Caco-2 (cell line): ENCODE measurements around the gene CLEC2A. TPM values are rescaled to one million over a fixed set of nuclear protein-coding genes. Genes with fewer than 3 reads are reported as not detected.

ENCODE experiments used
- BruUV-seq: library from RNA; stranded (reverse); fragments of 400-500 nt; replicated peaks from 2 replicates; lab custom pipeline; 2021; lab: Mats Ljungman, UMichigan
- CTCF ChIA-PET: fragments of 300-600 bp; sonication (Branson Sonifier 250); formaldehyde crosslinking; loops from one replicate; lab custom pipeline; 2022; ENCODE audit warnings: antibody characterized with exemption; lab: Charles Lee
- POLR2A ChIA-PET: fragments of 300-600 bp; sonication (Branson Sonifier 250); formaldehyde crosslinking; loops from one replicate; lab custom pipeline; 2022; ENCODE audit warnings: antibody characterized with exemption; lab: Charles Lee
- DNase-seq, 2 experiments: peaks; one replicate each; pipeline versions ENCODE4 v3.0.0 to v3.0.0-alpha.2; 2020 to 2022
- H3K27me3 ChIP-seq: replicated peaks from 2 replicates; pipeline ENCODE4 v1.6.0; 2011; ENCODE audit warnings: low read length; ENCODE audit not compliant: control insufficient read depth, insufficient read depth
- H3K36me3 ChIP-seq: 2 replicates; pipeline ENCODE4 v1.5.1; 2011; ENCODE audit warnings: low read length; ENCODE audit not compliant: control insufficient read depth, insufficient read depth
- H3K4me1 ChIP-seq: fragments of 250-450 bp; sonication (Bioruptor Pico); 2 replicates; pipeline ENCODE4 v1.5.1; 2020; ENCODE audit warnings: mild to moderate bottlenecking
- H3K4me3 ChIP-seq: 2 replicates; pipeline ENCODE4 v1.5.1; 2011; ENCODE audit warnings: low read depth, mild to moderate bottlenecking, control low read depth, low read length
- H3K9me3 ChIP-seq: fragments of 250-450 bp; sonication (Bioruptor Pico); 2 replicates; pipeline ENCODE4 v1.5.1; 2020; ENCODE audit warnings: mild to moderate bottlenecking, moderate library complexity
- H3K27ac Mint-ChIP-seq: one replicate; pipeline ENCODE4 v1.8.0; 2022; ENCODE audit warnings: mixed read lengths; ENCODE audit not compliant: unreplicated experiment
- H3K27me3 Mint-ChIP-seq: one replicate; pipeline ENCODE4 v1.8.0; 2022; ENCODE audit warnings: mixed read lengths; ENCODE audit not compliant: insufficient read depth, unreplicated experiment
- H3K36me3 Mint-ChIP-seq: one replicate; pipeline ENCODE4 v1.8.0; 2022; ENCODE audit warnings: mild to moderate bottlenecking, mixed read lengths; ENCODE audit not compliant: insufficient read depth, unreplicated experiment
- H3K4me1 Mint-ChIP-seq: one replicate; pipeline ENCODE4 v1.8.0; 2022; ENCODE audit warnings: low read depth, mixed read lengths; ENCODE audit not compliant: unreplicated experiment
- H3K4me3 Mint-ChIP-seq: one replicate; pipeline ENCODE4 v1.8.0; 2022; ENCODE audit warnings: mild to moderate bottlenecking, moderate library complexity, mixed read lengths; ENCODE audit not compliant: unreplicated experiment
- H3K9me3 Mint-ChIP-seq: one replicate; pipeline ENCODE4 v1.8.0; 2022; ENCODE audit warnings: mixed read lengths; ENCODE audit not compliant: unreplicated experiment
- intact Hi-C: fragments of 100-400 bp; cut with micrococcal nuclease; formaldehyde crosslinking; loops from one replicate; pipeline ENCODE4 v1.10.0; 2022; ENCODE audit not compliant: unreplicated experiment
- total RNA-seq: library from RNA; stranded (reverse); gene quantifications from 2 replicates; pipeline ENCODE4 v1.2.3, GENCODE V29; 2022
- TF ChIP-seq, protein P1 (sequence below), 2 experiments: fragments of 200-600 bp in 1 of 2; IDR thresholded peaks; 1 replicate in 1 of 2; 2 replicates in 1 of 2; pipeline versions ENCODE4 v1.5.1 to v1.8.0; 2011 to 2022; ENCODE audit warnings: antibody characterized with exemption in 1 of 2, control low read depth in 1 of 2, inconsistent platforms in 1 of 2, low read depth in 1 of 2, low read length in 1 of 2, mild to moderate bottlenecking in 1 of 2, moderate library complexity in 1 of 2; ENCODE audit not compliant: insufficient read depth in 1 of 2, severe bottlenecking in 1 of 2, unreplicated experiment in 1 of 2

CLEC2A gene
- total RNA-seq, 1 experiment from 2014 or later, result not detected

DNA sequence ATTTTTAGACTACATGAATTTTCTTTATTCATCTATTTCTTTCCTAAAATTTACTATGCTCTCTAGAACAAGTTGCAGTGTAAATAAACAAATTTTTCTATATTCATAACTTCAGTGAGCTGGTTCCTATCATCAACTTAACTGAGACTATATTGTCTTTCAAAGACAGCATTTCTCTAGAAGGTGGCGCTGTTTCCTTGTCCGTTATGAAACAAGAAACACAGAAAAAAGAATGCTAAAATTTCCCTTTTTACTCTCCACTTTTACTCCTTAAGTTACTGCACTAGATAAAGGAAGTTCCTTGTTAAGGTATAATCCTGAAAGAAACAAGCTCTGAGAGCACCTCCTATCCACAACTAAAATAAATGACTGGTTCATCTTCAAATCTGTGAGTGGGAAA is 8.2 kb upstream of the CLEC2A start:
- Mint-ChIP-seq H3K9me3 (no peaks in the 10 kb centered on the region), H3K4me1 (no peaks in the 10 kb centered on the region), H3K4me3 (no peak overlapping the region), H3K27ac (no peak overlapping the region), H3K27me3 (peaks cover 27% of the 10 kb centered on the region), H3K36me3 (no peaks in the 10 kb centered on the region)
- H3K27me3 ChIP-seq, result no peaks in the 10 kb centered on the region
- H3K4me1 ChIP-seq, result no peaks in the 10 kb centered on the region
- BruUV-seq, result no TSS peak
- ChIA-PET POLR2A (no interaction called here), CTCF (no interaction called here)
- H3K4me3 ChIP-seq, result no peak overlapping the region
- TF ChIP-seq, protein P1, sequence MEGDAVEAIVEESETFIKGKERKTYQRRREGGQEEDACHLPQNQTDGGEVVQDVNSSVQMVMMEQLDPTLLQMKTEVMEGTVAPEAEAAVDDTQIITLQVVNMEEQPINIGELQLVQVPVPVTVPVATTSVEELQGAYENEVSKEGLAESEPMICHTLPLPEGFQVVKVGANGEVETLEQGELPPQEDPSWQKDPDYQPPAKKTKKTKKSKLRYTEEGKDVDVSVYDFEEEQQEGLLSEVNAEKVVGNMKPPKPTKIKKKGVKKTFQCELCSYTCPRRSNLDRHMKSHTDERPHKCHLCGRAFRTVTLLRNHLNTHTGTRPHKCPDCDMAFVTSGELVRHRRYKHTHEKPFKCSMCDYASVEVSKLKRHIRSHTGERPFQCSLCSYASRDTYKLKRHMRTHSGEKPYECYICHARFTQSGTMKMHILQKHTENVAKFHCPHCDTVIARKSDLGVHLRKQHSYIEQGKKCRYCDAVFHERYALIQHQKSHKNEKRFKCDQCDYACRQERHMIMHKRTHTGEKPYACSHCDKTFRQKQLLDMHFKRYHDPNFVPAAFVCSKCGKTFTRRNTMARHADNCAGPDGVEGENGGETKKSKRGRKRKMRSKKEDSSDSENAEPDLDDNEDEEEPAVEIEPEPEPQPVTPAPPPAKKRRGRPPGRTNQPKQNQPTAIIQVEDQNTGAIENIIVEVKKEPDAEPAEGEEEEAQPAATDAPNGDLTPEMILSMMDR (IDR thresholded peaks at IDR 0.05; ENCODE audit: insufficient read depth in 1 of 2, low read depth in 1 of 2, low read length in 1 of 2, severe bottlenecking in 1 of 2, unreplicated experiment in 1 of 2), result peak; percentile 28 to 42
- H3K36me3 ChIP-seq, result no peaks in the 10 kb centered on the region
- H3K9me3 ChIP-seq, result no peaks in the 10 kb centered on the region
- intact Hi-C loops, result no loop called here
- DNase-seq, result no peak

DNA sequence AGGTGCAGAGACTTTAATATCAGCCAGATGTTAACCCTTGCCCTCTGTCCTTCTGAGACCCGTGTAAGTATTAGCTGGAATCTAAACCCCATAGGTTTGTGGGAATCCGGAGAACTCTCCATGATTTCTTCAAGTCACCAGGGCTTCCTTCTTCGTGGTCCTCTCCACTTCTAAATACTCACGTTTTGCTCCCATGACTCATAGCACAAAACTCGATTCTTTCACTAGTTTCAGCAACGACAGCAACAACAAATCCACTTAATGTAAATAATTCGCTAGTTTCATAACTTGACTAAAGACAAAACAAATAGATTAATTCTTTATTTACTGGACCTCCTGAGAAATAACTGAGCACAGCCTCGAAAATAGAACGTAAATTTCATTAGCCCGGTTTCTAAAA is 4.4 kb upstream of the CLEC2A start:
- Mint-ChIP-seq H3K27me3 (peaks cover 27% of the 10 kb centered on the region), H3K36me3 (no peaks in the 10 kb centered on the region), H3K4me3 (no peak overlapping the region), H3K4me1 (no peaks in the 10 kb centered on the region), H3K27ac (no peak overlapping the region), H3K9me3 (no peaks in the 10 kb centered on the region)
- no TSS peak for BruUV-seq
- Histone ChIP-seq H3K9me3 (no peaks in the 10 kb centered on the region), H3K4me3 (no peak overlapping the region), H3K27me3 (no peaks in the 10 kb centered on the region), H3K4me1 (no peaks in the 10 kb centered on the region), H3K36me3 (no peaks in the 10 kb centered on the region)
- ChIA-PET CTCF (no interaction called here), POLR2A (no interaction called here)
- intact Hi-C loops, result no loop called here
- TF ChIP-seq, protein P1 (IDR thresholded peaks at IDR 0.05; ENCODE audit: insufficient read depth in 1 of 2, low read depth in 1 of 2, low read length in 1 of 2, severe bottlenecking in 1 of 2, unreplicated experiment in 1 of 2), result no peak
- DNase-seq, result no peak

DNA sequence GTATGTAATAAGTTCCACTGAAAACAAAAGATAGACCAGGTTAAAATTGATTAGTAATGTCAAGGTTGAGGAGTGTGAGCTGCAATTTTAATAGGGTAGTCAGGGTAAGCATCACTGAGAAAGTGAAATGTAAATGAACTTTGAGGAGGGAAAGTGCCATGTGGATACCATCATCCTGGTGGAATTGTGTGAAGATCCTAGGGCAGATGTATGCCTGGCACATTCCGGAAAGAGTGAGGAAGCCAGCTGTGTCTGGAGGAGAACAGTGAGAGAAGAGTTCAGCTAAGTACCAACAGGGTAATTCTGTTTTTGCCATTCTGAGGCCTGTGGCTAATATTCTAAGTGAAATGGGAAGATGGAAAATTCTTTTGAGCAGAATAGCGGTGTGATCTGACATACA is 2.9 kb upstream of the CLEC2A start:
- ChIA-PET CTCF (no interaction called here), POLR2A (no interaction called here)
- H3K4me1 Mint-ChIP-seq, result no peaks in the 10 kb centered on the region
- H3K9me3 Mint-ChIP-seq, result no peaks in the 10 kb centered on the region
- no peak overlapping the region for H3K27ac Mint-ChIP-seq
- TF ChIP-seq, protein P1 (IDR thresholded peaks at IDR 0.05; ENCODE audit: insufficient read depth in 1 of 2, low read depth in 1 of 2, low read length in 1 of 2, severe bottlenecking in 1 of 2, unreplicated experiment in 1 of 2), result no peak
- Histone ChIP-seq H3K27me3 (no peaks in the 10 kb centered on the region), H3K4me3 (no peak overlapping the region), H3K9me3 (no peaks in the 10 kb centered on the region), H3K4me1 (no peaks in the 10 kb centered on the region), H3K36me3 (no peaks in the 10 kb centered on the region)
- no peaks in the 10 kb centered on the region for H3K36me3 Mint-ChIP-seq
- DNase-seq, result no peak
- no TSS peak for BruUV-seq
- intact Hi-C loops, result no loop called here
- peaks cover 28% of the 10 kb centered on the region for H3K27me3 Mint-ChIP-seq
- no peak overlapping the region for H3K4me3 Mint-ChIP-seq
